RKO (cell line): ENCODE results near the gene POC1A.

Experiments
- DNase-seq: peaks from one replicate; pipeline ENCODE4 v3.0.0-alpha.2; 2016; ENCODE audit warnings: low spot score

POC1A gene

GRCh38 chr3:52126500-52126899 lies 27.7 kb downstream of the POC1A start:
- DNase-seq = no peak

DNA sequence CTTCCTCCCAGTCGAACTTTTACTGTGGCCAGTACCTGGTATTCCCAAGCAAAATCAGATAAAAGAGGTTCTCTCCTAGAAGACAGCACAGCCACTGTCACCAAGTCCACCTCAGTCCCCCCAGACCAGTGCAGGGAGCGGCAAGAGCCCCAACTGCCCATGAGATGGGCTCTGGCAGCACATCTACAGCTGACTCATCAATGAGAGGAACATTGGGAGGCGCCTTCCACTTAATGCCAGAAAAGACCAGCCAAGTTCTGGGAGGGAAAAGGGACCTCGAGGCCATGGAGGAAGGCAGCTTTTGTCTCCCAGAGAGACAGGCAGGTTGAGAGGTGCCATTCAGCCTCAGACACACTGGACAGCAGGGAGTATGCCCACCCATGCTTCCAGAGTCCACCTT lies 28.2 kb downstream of the POC1A start:
- DNase-seq = no peak

DNA sequence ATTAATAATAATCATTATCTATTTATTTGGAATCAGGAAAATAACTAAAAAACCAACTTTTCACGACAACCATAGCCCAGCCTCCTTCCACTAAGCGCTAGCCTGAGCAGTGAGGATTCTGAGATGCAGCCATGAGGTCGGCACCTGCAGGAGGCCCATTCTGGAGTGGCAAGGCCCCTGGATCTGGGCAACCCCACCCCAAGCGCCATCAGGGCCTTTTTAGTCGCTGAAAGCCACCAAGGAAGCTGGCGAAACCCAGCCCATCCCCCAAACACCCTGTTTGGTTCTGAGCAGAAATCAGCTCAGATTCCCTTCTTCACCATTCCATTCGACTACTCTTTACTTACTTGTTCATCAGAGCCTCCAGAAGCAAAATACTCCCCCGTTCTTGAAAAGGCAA lies 29.5 kb downstream of the POC1A start:
- DNase-seq = no peak

- no peak for DNase-seq
Measured at GRCh38 chr3:52124126-52124525, 30.1 kb downstream of the POC1A start.

- no peak for DNase-seq
Measured at GRCh38 chr3:52123106-52123725, 31.0 kb downstream of the POC1A start.

- no peak for DNase-seq
Measured at GRCh38 chr3:52122491-52122890, 31.7 kb downstream of the POC1A start.

GRCh38 chr3:52121813-52122212 lies 32.4 kb downstream of the POC1A start:
- DNase-seq = no peak

- DNase-seq = no peak
Measured at GRCh38 chr3:52121464-52121805, 32.8 kb downstream of the POC1A start.

DNA sequence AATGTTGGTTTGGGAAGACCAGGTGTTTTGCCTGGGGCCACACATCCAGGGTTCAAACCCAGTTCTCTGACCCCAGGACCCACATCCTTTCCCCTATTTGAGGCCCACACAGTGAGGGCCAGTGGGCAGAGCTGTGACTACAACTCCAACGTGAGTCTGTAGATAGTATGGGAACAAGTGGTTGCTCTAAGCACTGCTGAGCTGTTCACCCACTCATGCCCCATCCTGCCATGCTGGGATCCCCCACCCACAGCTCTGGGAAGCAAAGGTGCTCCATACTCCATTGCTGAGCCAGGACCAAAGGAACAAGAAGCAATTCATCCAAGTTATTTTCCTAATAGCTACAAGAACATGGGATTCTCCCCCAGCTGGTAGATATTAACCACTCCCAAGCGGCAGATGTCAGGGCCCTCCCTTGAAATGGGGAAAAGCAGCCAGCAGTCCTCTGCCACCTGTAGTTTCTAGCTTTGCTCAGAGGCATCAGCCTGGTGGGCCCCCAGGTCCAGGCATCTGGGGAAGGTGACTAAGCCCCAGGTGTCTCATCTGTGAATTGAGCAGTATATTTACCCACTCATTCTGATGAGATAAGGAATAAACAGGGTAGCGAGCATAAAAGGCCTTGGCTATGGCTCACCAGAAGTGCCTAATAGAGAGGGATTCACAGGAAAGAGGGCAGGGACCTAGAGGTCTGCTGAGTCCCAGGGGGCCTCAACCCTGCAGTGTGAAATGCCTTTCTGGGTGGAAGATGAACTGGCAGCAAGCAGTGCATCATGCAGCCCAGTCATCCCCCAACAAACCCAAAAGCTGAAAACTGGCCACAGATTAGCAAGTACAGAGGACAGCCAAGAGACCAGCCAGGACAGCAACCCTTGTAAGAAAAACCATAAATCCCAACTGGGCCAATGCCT lies 33.4 kb downstream of the POC1A start:
- no peak for DNase-seq

GRCh38 chr3:52119826-52120225 lies 34.4 kb downstream of the POC1A start:
- no peak for DNase-seq

GRCh38 chr3:52119099-52119498 lies 35.1 kb downstream of the POC1A start:
- DNase-seq = no peak

DNA sequence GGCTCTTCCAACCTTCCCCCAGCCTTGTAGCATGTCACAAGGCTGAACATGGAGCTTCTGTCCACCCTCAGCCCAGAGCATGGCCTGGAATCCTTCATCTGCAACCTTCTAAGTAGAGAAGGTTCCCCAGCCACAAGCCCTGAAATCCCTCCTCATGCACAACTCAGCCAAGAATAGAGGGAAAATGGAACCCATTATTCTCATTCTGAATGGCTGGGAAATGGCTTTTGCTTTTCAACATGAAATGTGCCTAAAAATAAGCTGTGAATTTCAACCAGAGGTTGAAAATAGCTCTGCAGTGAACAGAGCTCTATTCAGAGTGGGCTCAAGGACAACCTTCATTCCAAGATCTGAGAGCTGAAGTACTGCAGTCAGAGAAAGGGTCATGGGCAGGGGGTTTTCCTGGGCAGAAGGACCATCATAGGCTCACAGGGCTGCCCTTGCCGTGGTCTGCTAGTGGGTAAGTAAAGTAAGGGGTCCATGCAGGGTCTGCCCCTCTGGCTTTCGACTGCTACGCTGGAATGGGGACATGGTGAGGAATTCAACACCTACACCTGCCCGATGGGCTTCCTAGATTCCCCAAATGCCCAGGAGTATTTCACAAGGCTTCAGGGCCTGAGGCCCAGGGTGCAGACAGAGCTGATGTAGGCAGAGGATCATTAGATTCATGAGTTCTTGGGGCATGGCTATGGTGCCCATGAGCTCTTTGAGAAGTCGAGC lies 35.9 kb downstream of the POC1A start:
- DNase-seq = no peak

- no peak for DNase-seq
Measured at GRCh38 chr3:52117537-52117936, 36.7 kb downstream of the POC1A start.

DNA sequence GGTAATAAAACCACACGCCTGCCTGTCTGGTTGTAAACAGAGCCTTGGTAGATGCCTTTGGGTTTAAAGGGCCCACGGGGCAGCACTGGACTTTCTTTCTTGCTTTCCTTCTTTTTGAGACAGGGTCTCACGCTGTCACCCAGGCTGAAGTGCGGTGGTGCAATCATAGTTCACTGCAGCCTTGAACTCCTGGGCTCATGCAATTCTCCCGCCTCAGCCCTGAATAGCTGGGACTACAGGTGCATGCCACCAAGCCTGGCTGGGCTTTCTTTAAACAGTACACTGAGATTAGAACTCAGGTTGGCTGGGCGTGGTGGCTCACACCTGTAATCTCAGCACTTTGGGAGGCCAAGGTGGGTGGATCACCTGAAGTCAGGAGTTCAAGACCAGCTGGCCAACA lies 42.2 kb downstream of the POC1A start:
- DNase-seq = no peak

DNA sequence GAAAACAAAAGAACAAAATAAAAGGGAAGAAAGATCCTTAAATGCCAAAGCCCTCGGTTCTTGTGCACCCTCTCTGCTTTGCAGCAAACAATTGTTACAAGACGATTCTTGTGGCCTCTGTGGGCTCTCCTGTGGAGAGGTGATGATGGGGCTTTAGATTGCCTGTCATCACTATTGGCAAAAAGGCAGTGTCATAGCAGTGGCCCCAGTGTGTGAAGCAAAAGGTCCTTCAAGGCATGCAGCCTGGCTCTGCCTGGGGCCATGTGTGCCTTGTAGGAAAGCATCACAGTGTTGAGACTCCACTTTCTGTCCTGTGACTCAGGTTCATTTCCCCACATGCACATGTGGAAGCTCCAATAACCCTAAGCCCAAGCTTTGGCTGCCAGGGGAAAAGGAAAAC lies 43.7 kb downstream of the POC1A start:
- DNase-seq = no peak

DNA sequence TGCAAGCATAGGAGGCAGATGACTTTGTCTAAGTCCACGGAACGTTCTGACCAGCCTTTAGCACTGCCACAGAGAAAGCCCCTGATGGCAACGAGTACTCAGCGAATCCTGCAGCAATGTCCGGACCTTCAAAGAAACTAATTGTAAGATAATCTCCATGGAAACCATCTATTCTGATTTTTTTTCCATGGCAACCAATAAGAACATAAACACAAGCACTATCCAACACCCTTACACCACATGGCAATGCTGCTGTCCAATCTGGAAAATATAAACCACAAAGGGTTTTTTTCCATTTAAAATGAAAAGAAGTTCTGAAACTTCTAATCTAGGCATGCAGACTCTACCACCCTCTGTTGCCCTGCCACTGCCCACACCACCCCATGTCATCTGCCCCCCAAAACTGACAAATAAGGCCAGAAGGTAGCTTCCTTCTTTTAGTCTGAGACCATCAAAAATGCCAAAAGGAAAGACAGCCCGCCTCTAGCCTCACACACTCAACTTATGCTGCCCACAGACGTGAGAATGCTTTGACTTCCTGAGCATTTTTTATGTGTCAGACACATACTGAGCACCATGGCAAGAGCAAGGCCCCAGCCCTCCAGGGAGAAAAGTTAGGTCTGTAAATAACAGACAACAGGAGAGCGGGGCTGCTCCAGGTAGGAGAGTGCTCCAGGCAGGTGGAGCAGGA lies 44.5 kb downstream of the POC1A start:
- DNase-seq = no peak

DNA sequence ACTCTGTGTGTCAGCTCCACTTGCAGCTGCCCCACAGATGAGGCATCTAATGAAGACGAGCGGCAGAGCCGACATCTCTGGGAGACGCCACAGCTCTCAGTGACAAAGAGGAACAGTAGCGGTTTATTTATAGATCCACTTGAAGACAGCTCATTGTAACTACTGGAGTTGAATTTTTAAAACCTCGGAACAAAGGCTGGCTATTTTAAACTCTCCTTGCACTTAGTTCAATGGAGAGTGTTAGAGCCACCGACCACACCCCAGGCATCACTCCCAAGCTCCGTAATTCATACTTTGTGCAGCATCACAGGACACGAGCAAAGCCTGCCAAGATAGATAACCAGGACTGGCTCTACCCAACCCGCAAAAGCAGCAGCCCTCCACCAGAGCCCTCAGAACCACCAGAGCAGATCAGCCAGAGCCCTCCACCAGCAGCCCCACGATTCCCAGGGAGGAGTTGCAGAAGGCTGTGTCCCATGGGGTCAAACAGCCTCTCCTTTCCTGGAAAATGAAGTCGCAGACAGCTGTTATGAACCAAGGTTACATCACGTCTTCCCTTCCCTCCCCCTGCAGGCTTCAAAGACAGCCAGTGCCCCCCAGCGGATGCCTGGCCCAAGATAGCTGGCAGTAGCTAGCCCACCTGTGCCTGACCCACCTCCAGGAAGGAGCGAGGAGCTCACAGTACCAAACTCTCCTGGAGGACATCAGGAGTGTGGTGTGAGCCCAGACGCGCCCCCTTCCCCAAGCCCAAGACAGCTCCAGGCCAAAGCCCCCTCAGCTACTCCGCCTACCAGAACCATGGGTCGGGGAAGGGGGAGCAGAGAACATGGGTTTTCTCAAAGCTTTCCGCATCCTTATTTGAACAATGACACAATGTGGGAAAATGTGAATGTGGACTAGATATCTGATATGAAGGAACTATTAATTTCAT lies 45.7 kb downstream of the POC1A start:
- DNase-seq = no peak

GRCh38 chr3:52106951-52107611 lies 47.1 kb downstream of the POC1A start:
- no peak for DNase-seq

DNA sequence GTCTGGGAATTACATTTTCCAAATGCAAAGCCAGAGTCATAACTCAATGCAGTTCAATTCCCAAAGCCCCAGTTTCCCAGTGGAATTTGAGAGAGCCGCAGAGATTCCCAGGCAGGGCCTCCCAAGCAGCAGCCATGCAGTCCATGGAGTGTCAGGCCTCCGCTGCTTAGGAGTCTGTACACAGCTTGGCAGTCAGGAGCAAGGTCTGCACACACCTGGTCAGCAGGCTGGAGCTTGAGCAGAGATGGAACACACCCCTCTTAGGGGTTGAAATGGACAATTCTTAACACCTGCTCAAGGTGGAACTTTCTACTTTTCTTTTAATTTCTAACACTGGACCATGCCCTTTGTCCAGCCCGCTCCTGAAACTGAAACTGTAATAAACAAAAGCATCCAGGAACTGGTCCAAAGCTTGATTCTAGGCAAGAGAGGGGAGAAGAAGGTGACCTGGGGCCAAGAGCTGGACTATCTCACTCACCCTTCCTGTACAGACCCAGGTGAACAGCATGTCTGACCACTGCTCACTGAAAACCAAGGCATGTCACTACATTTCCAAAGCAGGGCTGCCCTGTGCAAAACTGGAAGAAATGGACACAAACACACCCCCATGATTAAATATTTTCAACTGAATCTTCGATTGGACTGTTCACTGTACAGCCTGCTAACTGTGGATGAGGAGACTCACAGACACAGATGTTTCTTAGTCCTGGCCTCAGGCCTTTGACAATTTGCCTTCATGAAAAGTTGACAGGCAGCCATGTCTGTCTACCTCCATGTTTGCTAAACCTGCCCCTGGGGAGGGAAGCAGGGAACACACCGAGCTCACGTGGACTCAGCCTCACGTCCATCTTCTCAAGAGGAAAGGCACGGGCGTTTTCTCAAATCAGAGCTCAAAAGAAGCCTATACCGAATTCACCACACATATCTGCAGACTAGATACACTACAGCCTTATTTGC lies 49.3 kb downstream of the POC1A start:
- no peak for DNase-seq

DNA sequence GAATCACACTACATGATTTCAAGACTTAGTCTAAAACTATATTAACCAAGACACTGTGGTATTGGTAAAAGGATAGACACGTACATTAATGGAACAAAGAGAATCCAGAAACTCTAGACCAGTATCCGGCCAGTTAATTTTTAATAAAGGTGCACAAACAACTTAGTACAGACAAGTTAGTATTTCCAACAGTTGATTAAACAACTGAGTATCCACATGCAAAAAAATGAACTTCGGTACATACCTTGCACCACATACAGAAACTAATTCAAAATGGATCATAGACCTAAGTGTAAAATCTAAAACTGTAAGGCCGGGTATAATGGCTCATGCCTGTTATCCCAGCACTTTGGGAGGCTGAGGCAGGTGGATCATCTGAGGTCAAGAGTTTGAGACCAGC lies 51.3 kb downstream of the POC1A start:
- DNase-seq = no peak
